IMR-90 (cell line): ENCODE measurements around the gene SLC35G1. TPM values are rescaled to one million over a fixed set of nuclear protein-coding genes. Genes with fewer than 3 reads are reported as not detected.

Experiments
- ATAC-seq: fragments of 200-7000 bp; cut with Tn5 transposase; 2 replicates; pipeline ENCODE4 v1.9.1; 2020; ENCODE audit warnings: low read depth, mild to moderate bottlenecking, moderate library complexity
- BruUV-seq: library from RNA; stranded (reverse); fragments of 400-500 nt; replicated peaks from 2 replicates; lab custom pipeline; 2021; lab: Mats Ljungman, UMichigan
- CTCF ChIA-PET: fragments of 300-600 bp; formaldehyde crosslinking; extraction: SDS; loops from one replicate; lab custom pipeline; 2021; ENCODE audit warnings: antibody characterized with exemption; lab: Yijun Ruan, JAX
- POLR2A ChIA-PET: fragments of 300-600 bp; sonication (Branson Sonifier 250); formaldehyde crosslinking; loops from one replicate; lab custom pipeline; 2022; ENCODE audit warnings: antibody characterized with exemption; ENCODE audit not compliant: unreplicated experiment; lab: Charles Lee
- DNase-seq: peaks from one replicate; pipeline ENCODE4 v3.0.0; 2013
- H2AFZ ChIP-seq: replicated peaks from 2 replicates; pipeline ENCODE3; 2013; ENCODE audit warnings: low read length, mild to moderate bottlenecking; ENCODE audit not compliant: poor library complexity
- H2AK5ac ChIP-seq: 2 replicates; pipeline ENCODE4 v1.6.1; 2013; ENCODE audit warnings: low read depth, low read length, inconsistent platforms
- H2AK9ac ChIP-seq: replicated peaks from 2 replicates; pipeline ENCODE3; 2013; ENCODE audit warnings: mild to moderate bottlenecking, low read depth, low read length, moderate library complexity; ENCODE audit not compliant: poor library complexity
- H2BK120ac ChIP-seq: 2 replicates; pipeline ENCODE4 v1.6.1; 2013; ENCODE audit warnings: low read depth, low read length, inconsistent platforms
- H2BK15ac ChIP-seq: 3 replicates; pipeline ENCODE4 v1.6.1; 2013; ENCODE audit warnings: low read depth, low read length, inconsistent platforms
- H2BK20ac ChIP-seq: 2 replicates; pipeline ENCODE4 v1.6.1; 2013; ENCODE audit warnings: low read depth, mild to moderate bottlenecking, inconsistent platforms, low read length, moderate library complexity
- H2BK5ac ChIP-seq: 2 replicates; pipeline ENCODE4 v1.6.1; 2013; ENCODE audit warnings: mild to moderate bottlenecking, low read depth, low read length, inconsistent platforms; ENCODE audit not compliant: poor library complexity, severe bottlenecking
- H3K14ac ChIP-seq: replicated peaks from 2 replicates; pipeline ENCODE4 v1.6.1; 2013; ENCODE audit warnings: low read depth, low read length, inconsistent platforms
- H3K18ac ChIP-seq: 2 replicates; pipeline ENCODE4 v1.6.1; 2013; ENCODE audit warnings: low read depth, low read length, control low read depth
- H3K23ac ChIP-seq: 2 replicates; pipeline ENCODE4 v1.6.1; 2013; ENCODE audit warnings: low read depth, low read length, inconsistent platforms
- H3K27ac ChIP-seq: 2 replicates; pipeline ENCODE4 v1.5.1; 2013; ENCODE audit warnings: mild to moderate bottlenecking, control low read depth, low read length; ENCODE audit not compliant: insufficient read depth
- H3K27me3 ChIP-seq: 2 replicates; pipeline ENCODE4 v1.6.1; 2013; ENCODE audit warnings: low read length; ENCODE audit not compliant: control insufficient read depth, insufficient read depth
- H3K36me3 ChIP-seq: 2 replicates; pipeline ENCODE4 v1.6.1; 2013; ENCODE audit warnings: low read length, mixed read lengths; ENCODE audit not compliant: control insufficient read depth, insufficient read depth
- H3K4ac ChIP-seq: 2 replicates; pipeline ENCODE4 v1.6.1; 2013; ENCODE audit warnings: low read depth, low read length, inconsistent platforms
- H3K4me1 ChIP-seq: 2 replicates; pipeline ENCODE4 v1.6.1; 2013; ENCODE audit warnings: low read length, mixed read lengths; ENCODE audit not compliant: control insufficient read depth, insufficient read depth
- H3K4me2 ChIP-seq: 2 replicates; pipeline ENCODE4 v1.6.1; 2013; ENCODE audit warnings: low read depth, mild to moderate bottlenecking, control low read depth, low read length, moderate library complexity
- H3K4me3 ChIP-seq: 2 replicates; pipeline ENCODE4 v1.5.1; 2013; ENCODE audit warnings: low read depth, mild to moderate bottlenecking, control low read depth, low read length, moderate library complexity; ENCODE audit not compliant: insufficient read depth
- H3K56ac ChIP-seq: 2 replicates; pipeline ENCODE4 v1.6.1; 2013; ENCODE audit warnings: low read length, inconsistent platforms; ENCODE audit not compliant: insufficient read depth; ENCODE audit errors: extremely low read depth
- H3K79me1 ChIP-seq, 2 experiments: 2 replicates each; pipeline ENCODE4 v1.6.1; 2013; ENCODE audit warnings: low read length in 2 of 2, inconsistent platforms in 1 of 2, low read depth in 1 of 2
- H3K9ac ChIP-seq: 2 replicates; pipeline ENCODE4 v1.6.1; 2013; ENCODE audit warnings: low read depth, low read length, control low read depth
- H3K9me1 ChIP-seq: 2 replicates; pipeline ENCODE4 v1.6.1; 2013; ENCODE audit warnings: low read length, inconsistent platforms; ENCODE audit not compliant: insufficient read depth
- H3K9me3 ChIP-seq: 2 replicates; pipeline ENCODE4 v1.6.1; 2013; ENCODE audit warnings: low read length; ENCODE audit not compliant: control insufficient read depth, insufficient read depth
- H4K20me1 ChIP-seq: 2 replicates; pipeline ENCODE4 v1.6.1; 2013; ENCODE audit warnings: low read length, inconsistent platforms; ENCODE audit not compliant: insufficient read depth
- H4K5ac ChIP-seq: 2 replicates; pipeline ENCODE4 v1.6.1; 2013; ENCODE audit warnings: mild to moderate bottlenecking, low read depth, low read length, control low read depth
- H4K8ac ChIP-seq, 2 experiments: 2 replicates each; pipeline ENCODE4 v1.6.1; 2013; ENCODE audit warnings: low read depth in 2 of 2, low read length in 2 of 2, control low read depth in 1 of 2, inconsistent platforms in 1 of 2
- H4K91ac ChIP-seq: 2 replicates; pipeline ENCODE4 v1.6.1; 2013; ENCODE audit warnings: low read depth, low read length, inconsistent platforms; ENCODE audit not compliant: insufficient read depth
- CHD1 ChIP-seq: IDR thresholded peaks from 2 replicates; pipeline ENCODE4 v1.6.1; 2012; ENCODE audit warnings: low read depth, low read length, improper control_type of control experiment
- MAFK ChIP-seq: IDR thresholded peaks from 2 replicates; pipeline ENCODE4 v1.6.1; 2012; ENCODE audit warnings: low read depth, low read length, improper control_type of control experiment
- MAZ ChIP-seq: IDR thresholded peaks from 2 replicates; pipeline ENCODE4 v1.6.1; 2012; ENCODE audit warnings: low read depth, mild to moderate bottlenecking, low read length, improper control_type of control experiment, moderate library complexity, borderline replicate concordance
- NFE2L2 ChIP-seq: fragments of 150-350 bp; IDR thresholded peaks from 2 replicates; pipeline ENCODE4 v1.6.1; 2016; ENCODE audit warnings: low read depth, mild to moderate bottlenecking, low read length
- RAD21 ChIP-seq: IDR thresholded peaks from 2 replicates; pipeline ENCODE4 v1.6.1; 2012; ENCODE audit warnings: low read length, improper control_type of control experiment
- USF2 ChIP-seq: fragments of 150-350 bp; IDR thresholded peaks from 2 replicates; pipeline ENCODE4 v1.6.1; 2017; ENCODE audit warnings: mild to moderate bottlenecking, antibody characterized with exemption, low read length, low read depth
- dilution Hi-C: fragments of 300-500 bp; cut with HindIII; formaldehyde crosslinking; loops from one replicate; pipeline ENCODE4 v1.14.3; 2018; ENCODE audit warnings: low sequenced_read_pairs; ENCODE audit not compliant: unreplicated experiment
- in situ Hi-C: fragments of 300-500 bp; cut with MboI; formaldehyde crosslinking; loops from 3 replicates; pipeline ENCODE4 v1.14.3; 2019; ENCODE audit warnings: low sequenced_read_pairs, inconsistent platforms, mixed read lengths
- intact Hi-C: fragments of 100-400 bp; cut with micrococcal nuclease; formaldehyde crosslinking; loops from 2 replicates; pipeline ENCODE4 v1.10.0; 2022
- polyA plus RNA-seq, 3 experiments: library from polyadenylated mRNA; depleted of rRNA; stranded (reverse); fragments of >200 nt; gene quantifications; 2 replicates each; pipeline ENCODE4 v1.2.3, GENCODE V29; 2012; ENCODE audit warnings: low replicate concordance in 1 of 3
- total RNA-seq: library from RNA; depleted of rRNA; stranded (reverse); fragments of >200 nt; gene quantifications from 2 replicates; pipeline ENCODE4 v1.2.3, GENCODE V29; 2012

Gene SLC35G1
- total and polyA plus RNA-seq, 2 of the 4 experiments (the other 2 are of a cell fraction) = 2.7 to 3.7 TPM

- no peaks in the 10 kb centered on the region for H3K36me3 ChIP-seq
- H4K5ac ChIP-seq = no peak overlapping the region
- no peak overlapping the region for H2BK120ac ChIP-seq
- no peak overlapping the region for H3K4me3 ChIP-seq
- peaks cover 5% of the 10 kb centered on the region for H3K27me3 ChIP-seq
- intact Hi-C loops (no loop called here), dilution Hi-C loops (no loop called here), in situ Hi-C loops (no loop called here)
- no peak overlapping the region for H3K4ac ChIP-seq
- no peak overlapping the region for H3K14ac ChIP-seq
- no peak for TF ChIP-seq MAZ
- TF ChIP-seq RAD21 = no peak
- no peak for TF ChIP-seq USF2
- no peak for TF ChIP-seq NFE2L2
- no peak for TF ChIP-seq CHD1
- TF ChIP-seq MAFK = peak; percentile 84
- H3K27ac ChIP-seq = no peak overlapping the region
- BruUV-seq = no TSS peak
- H2AK5ac ChIP-seq = no peak overlapping the region
- H3K23ac ChIP-seq = no peak overlapping the region
- ATAC-seq = no peak
- H3K79me1 ChIP-seq = no peaks in the 10 kb centered on the region
- no peak overlapping the region for H4K91ac ChIP-seq
- H3K9me1 ChIP-seq = no peaks in the 10 kb centered on the region
- no peak overlapping the region for H2AFZ ChIP-seq
- no peak overlapping the region for H3K56ac ChIP-seq
- H3K18ac ChIP-seq = no peak overlapping the region
- POLR2A ChIA-PET = no interaction called here
- H2BK20ac ChIP-seq = no peak overlapping the region
- no peak overlapping the region for H2AK9ac ChIP-seq
- no peak overlapping the region for H4K8ac ChIP-seq
- H3K4me1 ChIP-seq = no peaks in the 10 kb centered on the region
- CTCF ChIA-PET = no interaction called here
- H2BK15ac ChIP-seq = no peak overlapping the region
- H4K20me1 ChIP-seq = no peaks in the 10 kb centered on the region
- no peaks in the 10 kb centered on the region for H3K9me3 ChIP-seq
- no peak for DNase-seq
- no peak overlapping the region for H2BK5ac ChIP-seq
- no peak overlapping the region for H3K9ac ChIP-seq
- no peak overlapping the region for H3K4me2 ChIP-seq
These were observed 14.5 kb upstream of the SLC35G1 start for GRCh38 chr10:93879273-93879672.
